HepG2 (cell line): ENCODE results near the gene TBRG4. TPM values are rescaled to one million over a fixed set of nuclear protein-coding genes. Genes with fewer than 3 reads are reported as not detected.
A peak's percentile ranks its signal among the peaks of the same experiment; 100 is the strongest.

Experiments used
- ATAC-seq: fragments of 200-7000 bp; cut with Tn5 transposase; 3 replicates; pipeline ENCODE4 v1.9.1; 2020; ENCODE audit warnings: mild to moderate bottlenecking, moderate library complexity
- BruUV-seq: library from RNA; stranded (reverse); fragments of 400-500 nt; replicated peaks from 2 replicates; lab custom pipeline; 2021; lab: Mats Ljungman, UMichigan
- CTCF ChIA-PET: fragments of 300-600 bp; formaldehyde crosslinking; extraction: SDS; loops from one replicate; lab custom pipeline; 2021; ENCODE audit warnings: low total read pairs, inconsistent platforms, low intra/inter-chr PET ratio; lab: Yijun Ruan, JAX
- POLR2A ChIA-PET: fragments of 350-600 bp; sonication (Branson Sonifier 250); formaldehyde crosslinking; loops from one replicate; lab custom pipeline; 2020; ENCODE audit warnings: antibody characterized with exemption, inconsistent platforms; lab: Yijun Ruan, JAX
- DNase-seq: peaks from one replicate; pipeline ENCODE4 v3.0.0-alpha.2; 2015; ENCODE audit warnings: low spot score
- FAIRE-seq: peaks from 3 replicates; lab custom pipeline; 2011; peaks lifted over from hg19 to GRCh38; lab: Jason Lieb, UNC
- H2AFZ ChIP-seq: one replicate; pipeline ENCODE4 v1.6.1; 2011; ENCODE audit warnings: low read length, inconsistent platforms
- H3K27ac ChIP-seq: fragments of 300-600 bp; 3 replicates; pipeline ENCODE4 v1.8.0; 2011; ENCODE audit warnings: mixed run types, mild to moderate bottlenecking, mixed read lengths, low read length, inconsistent platforms; ENCODE audit not compliant: insufficient read depth; ENCODE audit errors: extremely low read length
- H3K27me3 ChIP-seq, 2 experiments: fragments of 200-600 bp in 1 of 2; 2 replicates in 1 of 2; 3 replicates in 1 of 2; pipeline versions ENCODE4 v1.6.0 to v1.8.0; 2011; ENCODE audit warnings: low read length in 2 of 2, mild to moderate bottlenecking in 2 of 2, moderate library complexity in 2 of 2, inconsistent platforms in 1 of 2; ENCODE audit not compliant: insufficient read depth in 2 of 2, control insufficient read depth in 1 of 2
- H3K36me3 ChIP-seq, 2 experiments: fragments of 200-600 bp in 1 of 2; replicated peaks in 1 of 2; 2 replicates in 1 of 2; 3 replicates in 1 of 2; pipeline versions ENCODE4 v1.5.1 to v1.8.0; 2011; ENCODE audit warnings: low read length in 2 of 2, inconsistent platforms in 1 of 2; ENCODE audit not compliant: insufficient read depth in 2 of 2, control insufficient read depth in 1 of 2
- H3K4me1 ChIP-seq: 2 replicates; pipeline ENCODE4 v1.5.1; 2012; ENCODE audit warnings: low read length, inconsistent platforms; ENCODE audit not compliant: insufficient read depth
- H3K4me2 ChIP-seq: 2 replicates; pipeline ENCODE4 v1.6.0; 2011; ENCODE audit warnings: low read depth, low read length, inconsistent platforms
- H3K4me3 ChIP-seq, 3 experiments: fragments of 200-600 bp in 1 of 3; sonication (generic), shearing (Covaris generic) in 1 of 3; replicated peaks in 1 of 3; 2 replicates each; pipeline ENCODE4 v1.5.1; 2011 to 2016; ENCODE audit warnings: low read length in 3 of 3, inconsistent platforms in 2 of 3, low read depth in 2 of 3, mild to moderate bottlenecking in 2 of 3, control low read depth in 1 of 3, mixed read lengths in 1 of 3; ENCODE audit not compliant: insufficient read depth in 1 of 3
- H3K79me2 ChIP-seq: one replicate; pipeline ENCODE4 v1.6.1; 2011; ENCODE audit warnings: low read length, inconsistent platforms; ENCODE audit not compliant: insufficient read depth
- H3K9ac ChIP-seq: 2 replicates; pipeline ENCODE4 v1.6.0; 2011; ENCODE audit warnings: mild to moderate bottlenecking, low read depth, low read length, inconsistent platforms; ENCODE audit not compliant: insufficient read depth
- H3K9me3 ChIP-seq: 2 replicates; pipeline ENCODE4 v1.5.1; 2012; ENCODE audit warnings: mild to moderate bottlenecking, low read length
- H4K20me1 ChIP-seq: 2 replicates; pipeline ENCODE4 v1.6.0; 2011; ENCODE audit warnings: inconsistent platforms, mild to moderate bottlenecking, low read length, moderate library complexity; ENCODE audit not compliant: insufficient read depth
- CCDC6 ChIP-seq: sonication (generic); formaldehyde crosslinking; IDR thresholded peaks from 2 replicates; pipeline ENCODE4 v1.8.1; 2022; ENCODE audit warnings: mild to moderate bottlenecking, missing genetic modification reagents, moderate library complexity
- FOSL2 ChIP-seq: sonication (generic); formaldehyde crosslinking; IDR thresholded peaks from 2 replicates; pipeline ENCODE4 v1.4.0; 2020; ENCODE audit warnings: missing genetic modification reagents
- KDM5B ChIP-seq: sonication (generic); formaldehyde crosslinking; IDR thresholded peaks from 2 replicates; pipeline ENCODE4 v1.4.0; 2020; ENCODE audit warnings: missing genetic modification reagents, mild to moderate bottlenecking, borderline replicate concordance
- MTF2 ChIP-seq: sonication (generic); formaldehyde crosslinking; IDR thresholded peaks from 2 replicates; pipeline ENCODE4 v1.5.0; 2020; ENCODE audit warnings: missing genetic modification reagents, borderline replicate concordance
- MYNN ChIP-seq: sonication (generic); formaldehyde crosslinking; IDR thresholded peaks from 2 replicates; pipeline ENCODE4 v1.4.0; 2020; ENCODE audit warnings: mild to moderate bottlenecking, low read depth, missing genetic modification reagents
- NFE2 ChIP-seq: sonication (generic); formaldehyde crosslinking; IDR thresholded peaks from 2 replicates; pipeline ENCODE4 v1.4.0; 2020; ENCODE audit warnings: missing genetic modification reagents
- PTBP1 ChIP-seq: fragments of 200-400 bp; formaldehyde crosslinking; IDR thresholded peaks from 2 replicates; pipeline ENCODE4 v1.6.1; 2018; ENCODE audit warnings: low read length, low read depth; ENCODE audit not compliant: poor library complexity, severe bottlenecking
- RBFOX2 ChIP-seq: fragments of 200-400 bp; formaldehyde crosslinking; IDR thresholded peaks from 2 replicates; pipeline ENCODE4 v1.6.1; 2017; ENCODE audit warnings: low read depth, mild to moderate bottlenecking, low read length
- TCF7L2 ChIP-seq: IDR thresholded peaks from 2 replicates; pipeline ENCODE4 v1.6.1; 2011; ENCODE audit warnings: mild to moderate bottlenecking, low read depth, low read length, moderate library complexity
- ZNF143 ChIP-seq: sonication (generic); formaldehyde crosslinking; IDR thresholded peaks from 2 replicates; pipeline ENCODE4 v1.4.0; 2020; ENCODE audit warnings: missing genetic modification reagents
- ZNF672 ChIP-seq: sonication (generic); formaldehyde crosslinking; IDR thresholded peaks from 2 replicates; pipeline ENCODE4 v1.8.1; 2022; ENCODE audit warnings: missing genetic modification reagents
- WGBS: methylation state at CpG from one replicate; pipeline ENCODE4 v1.1.6; 2017; ENCODE audit warnings: low lambda C conversion rate; 5-methylcytosine and 5-hydroxymethylcytosine counted together
- in situ Hi-C: cut with HindIII; loops from 2 replicates; pipeline ENCODE4 v1.10.0; 2017; ENCODE audit warnings: low pct_unique_long_range_greater_than_20kb; ENCODE audit not compliant: extremely low pct_ligation_motif_present
- intact Hi-C: fragments of 100-400 bp; cut with micrococcal nuclease; formaldehyde crosslinking; loops from one replicate; pipeline ENCODE4 v1.10.0; 2022; ENCODE audit not compliant: unreplicated experiment
- polyA plus RNA-seq, 8 experiments: library from polyadenylated mRNA; depleted of rRNA in 3 of 8; stranded (reverse) in 7 of 8; unstranded in 1 of 8; fragments of >200 nt; fragmentation: Illumina TruSeq in 4 of 8; extraction: Trizol in 4 of 8; gene quantifications; 2 replicates each; pipeline versions ENCODE4 v1.2.1 to v1.2.3, GENCODE V29; 2011 to 2016; ENCODE audit warnings: low read depth in 4 of 8, missing spikeins in 1 of 8, mixed read lengths in 1 of 8; ENCODE audit not compliant: insufficient read depth in 1 of 8
- total RNA-seq, 5 experiments: library from RNA; depleted of rRNA; stranded (reverse); fragments of >200 nt; fragmentation: Illumina TruSeq; extraction: Trizol; gene quantifications; 2 replicates each; pipeline ENCODE4 v1.2.3, GENCODE V29; 2016; ENCODE audit warnings: low read depth in 1 of 5
- TF ChIP-seq, protein P1 (sequence below): sonication (generic); formaldehyde crosslinking; IDR thresholded peaks from 2 replicates; pipeline ENCODE4 v1.9.0; 2022; ENCODE audit warnings: missing genetic modification reagents, mild to moderate bottlenecking, borderline replicate concordance
- TF ChIP-seq, protein P2 (sequence below): sonication (generic); formaldehyde crosslinking; IDR thresholded peaks from 2 replicates; pipeline ENCODE4 v1.8.1; 2023; ENCODE audit warnings: missing genetic modification reagents, inconsistent platforms, borderline replicate concordance

The TBRG4 gene
- total and polyA plus RNA-seq, 2 of the 13 experiments (the other 11 are each of a cell fraction or from before 2014, with no cell fraction given): 87.8 to 107 TPM

DNA sequence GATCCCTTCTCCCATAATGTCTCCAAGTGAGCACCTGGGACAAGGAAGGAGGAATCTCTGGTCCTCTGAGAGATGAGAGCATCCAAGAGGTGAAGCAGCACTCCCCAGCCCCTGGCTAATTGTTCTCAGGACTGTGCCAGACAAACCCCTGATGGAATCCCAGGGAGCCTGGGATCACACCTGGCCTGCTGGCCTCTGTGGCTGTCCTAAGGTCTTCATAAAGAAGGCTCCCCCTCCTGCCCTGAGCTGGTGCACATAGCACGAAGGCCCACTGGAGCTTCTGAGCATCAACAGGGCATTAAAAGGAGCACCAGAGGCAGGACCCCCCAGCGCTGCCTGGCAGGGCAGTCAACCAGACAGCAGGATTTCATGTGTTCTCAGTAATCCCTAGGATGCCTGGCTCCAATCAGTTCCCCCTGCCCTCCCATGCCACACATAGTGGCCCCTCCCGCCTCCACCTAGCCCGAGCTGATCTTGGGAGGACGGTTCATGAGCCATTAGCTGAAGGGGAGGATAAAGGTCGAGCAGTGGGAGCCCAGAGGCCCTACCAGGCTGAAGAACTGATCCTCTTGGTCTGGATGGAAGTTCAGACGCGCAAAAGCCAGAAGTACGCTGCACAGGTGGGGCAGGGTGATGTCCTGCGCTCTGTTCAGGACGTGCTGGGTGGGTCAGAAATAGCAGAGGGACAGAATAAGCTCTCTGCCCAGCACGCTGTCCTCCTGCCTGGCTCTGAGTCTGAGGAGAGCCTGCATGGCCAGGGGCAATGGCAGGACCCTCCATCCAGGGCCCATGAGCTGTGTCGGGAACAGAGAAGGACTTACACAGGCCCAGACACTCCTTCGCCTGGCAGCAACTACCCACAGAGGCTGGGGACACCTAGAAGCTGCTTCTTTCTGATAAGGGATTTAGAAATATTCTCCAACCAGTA lies 8.4 kb downstream of the TBRG4 start:
- POLR2A ChIA-PET: no interaction called here
- 89% methylated on average over 12 of the region's 14 CpGs for WGBS
- intact Hi-C loops: no loop called here

DNA sequence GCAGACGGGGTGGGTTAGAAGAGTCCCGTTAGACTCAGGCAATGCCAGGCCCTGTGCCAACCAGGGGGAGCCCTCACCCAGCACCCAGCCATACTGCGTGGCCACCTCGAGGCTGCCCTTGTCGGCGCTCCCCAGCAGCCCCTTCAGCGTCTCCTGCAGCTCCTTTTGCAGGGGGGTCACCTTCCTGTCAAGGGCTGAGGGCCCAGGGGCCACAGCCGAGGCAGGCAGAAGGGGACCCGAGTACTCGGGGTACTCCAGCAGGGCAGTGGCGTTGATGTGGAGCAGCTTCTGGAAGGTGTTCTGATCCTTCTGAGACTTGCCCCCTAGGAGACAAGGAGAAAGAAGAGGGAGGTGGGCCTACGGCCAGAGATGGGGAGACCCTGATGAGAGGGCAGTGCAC lies 9.7 kb downstream of the TBRG4 start:
- ChIA-PET CTCF (no interaction called here), POLR2A (no interaction called here)
- WGBS: 97% methylated on average over 6 of the region's 12 CpGs
- Histone ChIP-seq H3K36me3 (peaks cover 49 to 76% of the 10 kb centered on the region in 2 experiments), H3K9me3 (no peaks in the 10 kb centered on the region), H3K9ac (no peak overlapping the region), H3K4me1 (peaks cover 4% of the 10 kb centered on the region; the same call in 1 of the 2 replicates), H2AFZ (no peak overlapping the region), H4K20me1 (peaks cover 5% of the 10 kb centered on the region), H3K27ac (no peak overlapping the region), H3K79me2 (peaks cover 8% of the 10 kb centered on the region), H3K4me2 (no peak overlapping the region), H3K27me3 (no peaks in the 10 kb centered on the region), H3K4me3 (no peak overlapping the region)
- intact Hi-C loops: no loop called here
- ATAC-seq: no peak
- no TSS peak for BruUV-seq
- DNase-seq: no peak
- FAIRE-seq: no peak
- TF ChIP-seq, protein P1, sequence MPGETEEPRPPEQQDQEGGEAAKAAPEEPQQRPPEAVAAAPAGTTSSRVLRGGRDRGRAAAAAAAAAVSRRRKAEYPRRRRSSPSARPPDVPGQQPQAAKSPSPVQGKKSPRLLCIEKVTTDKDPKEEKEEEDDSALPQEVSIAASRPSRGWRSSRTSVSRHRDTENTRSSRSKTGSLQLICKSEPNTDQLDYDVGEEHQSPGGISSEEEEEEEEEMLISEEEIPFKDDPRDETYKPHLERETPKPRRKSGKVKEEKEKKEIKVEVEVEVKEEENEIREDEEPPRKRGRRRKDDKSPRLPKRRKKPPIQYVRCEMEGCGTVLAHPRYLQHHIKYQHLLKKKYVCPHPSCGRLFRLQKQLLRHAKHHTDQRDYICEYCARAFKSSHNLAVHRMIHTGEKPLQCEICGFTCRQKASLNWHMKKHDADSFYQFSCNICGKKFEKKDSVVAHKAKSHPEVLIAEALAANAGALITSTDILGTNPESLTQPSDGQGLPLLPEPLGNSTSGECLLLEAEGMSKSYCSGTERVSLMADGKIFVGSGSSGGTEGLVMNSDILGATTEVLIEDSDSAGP: no peak
- TF ChIP-seq FOSL2 (CRISPR knock-in tag) (no peak), PTBP1 (no peak), TCF7L2 (no peak), ZNF143 (CRISPR knock-in tag) (no peak), ZNF672 (CRISPR knock-in tag) (no peak), MTF2 (CRISPR knock-in tag) (no peak), RBFOX2 (0 out of 2 replicates have a peak, but pooled peaks have one; percentile 27)
- TF ChIP-seq, protein P2, sequence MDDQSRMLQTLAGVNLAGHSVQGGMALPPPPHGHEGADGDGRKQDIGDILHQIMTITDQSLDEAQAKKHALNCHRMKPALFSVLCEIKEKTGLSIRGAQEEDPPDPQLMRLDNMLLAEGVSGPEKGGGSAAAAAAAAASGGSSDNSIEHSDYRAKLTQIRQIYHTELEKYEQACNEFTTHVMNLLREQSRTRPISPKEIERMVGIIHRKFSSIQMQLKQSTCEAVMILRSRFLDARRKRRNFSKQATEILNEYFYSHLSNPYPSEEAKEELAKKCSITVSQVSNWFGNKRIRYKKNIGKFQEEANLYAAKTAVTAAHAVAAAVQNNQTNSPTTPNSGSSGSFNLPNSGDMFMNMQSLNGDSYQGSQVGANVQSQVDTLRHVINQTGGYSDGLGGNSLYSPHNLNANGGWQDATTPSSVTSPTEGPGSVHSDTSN (CRISPR knock-in tag): no peak
- in situ Hi-C loops: no loop called here

More for the DNA sequence above, 8.4 kb downstream of the TBRG4 start:
- no peaks in the 10 kb centered on the region for H3K27me3 ChIP-seq
- H3K4me3 ChIP-seq: no peak overlapping the region
- H3K9me3 ChIP-seq: no peaks in the 10 kb centered on the region
- H3K9ac ChIP-seq: no peak overlapping the region
- in situ Hi-C loops: no loop called here
- peaks cover 17% of the 10 kb centered on the region for H3K4me1 ChIP-seq
- no peak for TF ChIP-seq CCDC6 (CRISPR knock-in tag)
- TF ChIP-seq KDM5B (CRISPR knock-in tag): no peak
- no peak for TF ChIP-seq MYNN (CRISPR knock-in tag)
- TF ChIP-seq RBFOX2: 0 out of 2 replicates have a peak, but pooled peaks have one; percentile 11
- no peak for TF ChIP-seq NFE2
- CTCF ChIA-PET: no interaction called here
- no peak for FAIRE-seq
- DNase-seq: no peak
- ATAC-seq: no peak
- BruUV-seq: no TSS peak
- H4K20me1 ChIP-seq: peaks cover 12% of the 10 kb centered on the region
- no peak overlapping the region for H3K4me2 ChIP-seq
- peaks cover 57 to 89% of the 10 kb centered on the region in 2 experiments for H3K36me3 ChIP-seq
- peaks cover 21% of the 10 kb centered on the region for H3K79me2 ChIP-seq
- no peak overlapping the region for H3K27ac ChIP-seq
- H2AFZ ChIP-seq: no peak overlapping the region
